Esophagus muscularis mucosa (tissue), 3 donors: ENCODE data around the gene RUNX2.

Source experiments
- POLR2A ChIP-seq: fragments of 450-650 bp; IDR thresholded peaks from one replicate; pipeline ENCODE4 v1.6.1; 2017; ENCODE audit warnings: antibody characterized with exemption, moderate library complexity, mild to moderate bottlenecking, low read depth
- TF ChIP-seq, protein P1 (sequence below), 3 experiments: fragments of 200-600 bp in 2 of 3; fragments of 450-650 bp in 1 of 3; sonication (generic) in 2 of 3; IDR thresholded peaks; one replicate each; pipeline ENCODE4 v1.5.1; 2017 to 2019; ENCODE audit warnings: antibody characterized with exemption in 3 of 3, mild to moderate bottlenecking in 2 of 3, moderate library complexity in 1 of 3

DNA sequence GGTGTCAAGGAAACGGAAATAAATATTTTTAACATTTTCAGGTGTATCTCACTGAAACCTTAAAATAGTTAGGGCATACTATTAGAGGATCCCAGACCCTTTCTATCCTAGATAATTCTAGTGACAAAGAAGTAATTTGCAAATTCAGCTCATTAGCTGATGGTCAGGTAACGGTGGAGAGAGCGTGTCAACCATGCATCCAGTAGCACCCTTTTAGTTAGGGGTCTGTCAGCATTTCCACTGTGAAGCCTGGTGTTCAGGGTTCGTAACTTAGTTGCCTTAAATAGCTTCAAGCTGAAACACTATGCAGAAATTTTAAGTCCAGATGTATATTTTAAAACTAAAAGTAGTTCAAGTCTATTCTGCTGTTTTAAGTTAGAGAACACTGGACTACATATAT, 98.1 kb downstream of the RUNX2 start:
- TF ChIP-seq, protein P1, sequence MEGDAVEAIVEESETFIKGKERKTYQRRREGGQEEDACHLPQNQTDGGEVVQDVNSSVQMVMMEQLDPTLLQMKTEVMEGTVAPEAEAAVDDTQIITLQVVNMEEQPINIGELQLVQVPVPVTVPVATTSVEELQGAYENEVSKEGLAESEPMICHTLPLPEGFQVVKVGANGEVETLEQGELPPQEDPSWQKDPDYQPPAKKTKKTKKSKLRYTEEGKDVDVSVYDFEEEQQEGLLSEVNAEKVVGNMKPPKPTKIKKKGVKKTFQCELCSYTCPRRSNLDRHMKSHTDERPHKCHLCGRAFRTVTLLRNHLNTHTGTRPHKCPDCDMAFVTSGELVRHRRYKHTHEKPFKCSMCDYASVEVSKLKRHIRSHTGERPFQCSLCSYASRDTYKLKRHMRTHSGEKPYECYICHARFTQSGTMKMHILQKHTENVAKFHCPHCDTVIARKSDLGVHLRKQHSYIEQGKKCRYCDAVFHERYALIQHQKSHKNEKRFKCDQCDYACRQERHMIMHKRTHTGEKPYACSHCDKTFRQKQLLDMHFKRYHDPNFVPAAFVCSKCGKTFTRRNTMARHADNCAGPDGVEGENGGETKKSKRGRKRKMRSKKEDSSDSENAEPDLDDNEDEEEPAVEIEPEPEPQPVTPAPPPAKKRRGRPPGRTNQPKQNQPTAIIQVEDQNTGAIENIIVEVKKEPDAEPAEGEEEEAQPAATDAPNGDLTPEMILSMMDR (IDR thresholded peaks at IDR 0.05), result no peak
- TF ChIP-seq POLR2A, result no peak
